GM19035 (cell line): ENCODE data around the gene PROSER3.
"Not testable (repeated sequence)": the region's sequence is repeated elsewhere in the genome, so short reads cannot be mapped to it uniquely, and the experiment has no call there.

ENCODE experiments used
- ATAC-seq: cut with Tn5 transposase; IDR thresholded peaks from one replicate; pipeline ENCODE4 v1.9.1; 2021; ENCODE audit not compliant: unreplicated experiment

PROSER3 gene

DNA sequence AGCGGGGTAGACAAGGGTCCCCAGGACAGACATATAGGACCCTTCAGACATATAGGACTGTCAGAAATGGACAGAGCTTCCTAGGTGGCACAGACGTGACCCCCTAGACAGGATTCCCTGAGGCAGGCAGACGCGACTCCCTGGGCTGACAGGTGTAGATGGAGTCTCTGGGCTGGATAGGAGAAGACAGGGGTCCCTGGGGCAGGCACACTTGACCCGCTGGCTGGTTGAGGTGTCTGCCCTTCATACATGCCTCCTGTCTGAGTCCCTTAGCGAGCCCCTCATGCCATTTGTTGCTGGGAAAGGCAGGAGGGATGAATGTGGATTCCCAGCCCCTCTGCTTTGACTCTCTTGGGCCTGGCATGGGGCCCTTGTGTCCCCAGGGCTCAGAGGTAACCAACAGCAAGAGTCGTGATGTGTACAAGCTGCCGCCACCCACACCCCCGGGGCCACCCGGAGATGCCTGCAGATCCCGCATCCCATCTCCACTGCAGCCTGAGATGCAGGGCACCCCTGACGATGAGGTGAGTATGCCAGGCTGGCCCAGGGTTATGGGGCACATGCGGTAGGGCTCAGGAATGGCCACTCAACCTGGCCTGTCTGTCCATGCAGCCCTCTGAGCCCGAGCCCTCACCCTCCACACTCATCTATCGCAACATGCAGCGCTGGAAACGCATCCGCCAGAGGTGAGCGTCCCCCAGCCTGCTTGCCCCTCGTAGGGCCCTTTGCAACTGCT, 4.2 kb upstream of the PROSER3 start:
- ATAC-seq: no peak

DNA sequence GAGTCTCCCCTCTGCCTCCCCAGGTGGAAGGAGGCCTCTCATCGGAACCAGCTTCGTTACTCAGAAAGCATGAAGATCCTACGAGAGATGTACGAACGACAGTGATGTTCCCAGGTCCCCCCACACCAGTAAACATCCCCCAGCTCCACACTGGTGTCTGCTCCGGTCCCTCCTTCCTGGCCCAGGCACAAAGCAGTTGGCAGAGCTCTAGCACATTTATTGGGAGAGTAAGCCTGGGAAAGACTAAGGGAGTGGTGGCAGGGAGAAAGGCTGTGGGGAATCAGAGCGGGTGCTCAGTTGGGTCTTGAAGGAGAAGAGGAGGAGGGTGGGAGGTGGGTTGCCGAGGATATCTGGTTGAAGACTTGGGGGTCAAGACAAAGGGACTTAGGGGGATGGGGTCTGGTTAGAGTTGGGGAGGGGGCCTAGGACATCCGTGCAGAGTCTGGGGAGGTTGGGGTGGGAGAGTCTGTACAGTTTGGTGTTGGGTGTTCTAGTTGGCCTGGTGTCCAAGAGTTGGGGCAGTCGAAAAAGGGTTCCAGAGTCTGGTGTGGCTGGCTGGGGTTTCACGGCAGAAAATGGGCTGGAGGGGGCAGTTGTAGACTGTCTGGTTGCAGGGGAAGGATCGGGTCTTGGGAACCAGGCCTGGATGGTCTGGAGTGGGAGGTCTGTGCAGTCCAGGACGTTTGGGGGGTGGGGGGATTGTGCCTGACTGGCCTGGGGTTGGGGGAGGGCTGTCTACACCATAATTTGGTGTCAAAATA, 3.4 kb upstream of the PROSER3 start:
- no peak for ATAC-seq

GRCh38 chr19:35755131-35755549, 2.8 kb upstream of the PROSER3 start:
- ATAC-seq: no peak

GRCh38 chr19:35755550-35756376, 2.2 kb upstream of the PROSER3 start:
- no peak for ATAC-seq

DNA sequence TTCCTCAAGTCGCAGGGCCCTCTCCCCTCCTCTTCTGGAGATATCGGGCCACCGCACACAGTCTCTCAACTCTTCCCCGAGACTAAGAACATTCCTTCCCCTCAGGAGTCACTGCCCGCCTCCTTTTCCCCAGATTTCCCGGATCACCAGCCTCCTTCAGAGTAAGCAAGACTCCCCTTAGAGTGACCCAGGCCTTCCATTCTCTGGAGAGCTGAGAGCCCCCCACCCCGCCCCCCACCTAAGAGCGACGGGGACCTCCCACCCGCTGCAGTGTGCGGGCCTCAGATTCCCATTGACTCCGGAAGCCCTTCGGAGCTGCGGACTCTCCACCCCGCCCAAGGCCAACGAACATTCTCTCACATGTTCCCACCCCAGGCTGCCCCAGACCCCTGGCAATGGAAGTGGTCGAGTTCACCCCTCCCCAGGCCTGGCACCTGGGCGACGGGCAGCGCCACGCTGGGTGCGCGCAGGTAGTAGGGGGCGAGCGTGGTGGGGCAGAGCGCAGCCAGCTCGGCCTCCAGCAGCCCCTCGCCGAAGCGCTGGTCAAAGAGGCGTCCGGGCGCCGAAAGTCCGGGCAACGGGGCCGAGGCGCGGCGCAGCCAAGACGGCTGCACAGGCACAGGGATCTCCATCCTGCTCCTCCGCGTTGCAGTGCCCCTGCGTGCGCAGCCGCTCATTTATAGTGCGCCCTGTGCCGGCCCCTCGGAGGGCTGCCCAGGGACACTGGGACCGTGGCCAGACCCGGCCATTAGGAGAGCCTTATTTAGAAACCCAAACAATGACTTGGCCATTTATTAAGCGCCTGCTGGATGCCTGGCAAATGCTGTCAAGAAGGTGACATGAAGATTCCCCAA, 1.4 kb upstream of the PROSER3 start, which contains the start of gene HSPB6:
TSS of gene HSPB6 (minus strand) at position 653 of the 854 bp plus-strand sequence. CDS start at position 632, 21 bp downstream.
- ATAC-seq: no peak

DNA sequence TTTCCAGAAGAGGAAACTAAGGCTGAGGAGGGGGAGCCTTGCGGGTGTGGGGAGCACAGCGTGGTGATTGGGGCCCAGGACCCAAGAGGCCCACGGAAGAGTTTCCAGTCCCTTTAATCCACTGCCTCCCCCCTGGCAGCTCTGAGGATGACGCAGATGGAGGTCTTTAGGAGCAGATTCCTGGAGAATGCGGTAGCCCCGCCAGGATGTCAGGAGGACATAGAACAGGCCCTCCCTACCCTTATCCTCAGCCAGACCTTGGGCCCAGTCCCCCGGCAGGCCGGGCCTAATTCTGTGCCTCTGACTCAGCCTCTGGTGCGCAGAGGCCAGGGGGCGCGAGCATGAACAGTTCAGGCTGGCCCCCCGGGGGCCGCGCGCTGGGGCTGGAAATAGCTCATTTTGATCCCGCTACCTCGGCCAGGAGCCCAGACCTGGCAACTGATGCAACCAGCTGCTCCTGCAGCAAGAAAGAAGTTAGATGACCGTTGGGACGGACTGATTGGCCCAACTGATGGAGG, 686 bp upstream of the PROSER3 start:
- no peak for ATAC-seq

- no peak for ATAC-seq
Measured at GRCh38 chr19:35759697-35760096, 1.7 kb downstream of the PROSER3 start.

GRCh38 chr19:35760711-35761349, 2.9 kb downstream of the PROSER3 start:
- ATAC-seq: no peak

GRCh38 chr19:35764432-35765315, 6.7 kb downstream of the PROSER3 start:
- ATAC-seq: no peak

DNA sequence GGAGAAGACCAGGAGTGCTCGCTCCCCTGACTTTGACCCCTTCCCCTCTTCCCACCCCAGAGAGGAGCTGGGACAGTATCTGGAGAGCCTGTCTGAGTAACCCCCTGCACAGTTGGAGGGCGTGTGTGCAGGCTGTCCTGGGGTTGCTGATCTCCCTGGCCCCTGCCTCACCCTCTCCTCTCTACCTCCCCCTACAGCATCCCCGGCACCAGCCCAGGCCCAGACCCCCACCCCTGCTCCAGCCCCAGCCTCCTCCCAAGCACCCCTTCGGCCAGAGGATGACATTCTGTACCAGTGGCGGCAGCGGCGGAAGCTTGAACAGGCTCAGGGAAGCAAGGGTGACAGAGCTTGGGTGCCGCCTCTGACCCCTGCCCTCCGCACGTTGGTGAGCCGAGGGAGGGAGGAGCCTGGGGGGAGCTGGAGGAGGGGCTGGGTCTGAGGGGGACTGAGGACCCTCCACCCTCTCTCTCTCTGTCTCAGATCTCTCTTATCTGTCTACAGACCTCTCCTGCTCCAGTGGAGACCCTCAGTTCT, 8.7 kb downstream of the PROSER3 start:
- no peak for ATAC-seq

DNA sequence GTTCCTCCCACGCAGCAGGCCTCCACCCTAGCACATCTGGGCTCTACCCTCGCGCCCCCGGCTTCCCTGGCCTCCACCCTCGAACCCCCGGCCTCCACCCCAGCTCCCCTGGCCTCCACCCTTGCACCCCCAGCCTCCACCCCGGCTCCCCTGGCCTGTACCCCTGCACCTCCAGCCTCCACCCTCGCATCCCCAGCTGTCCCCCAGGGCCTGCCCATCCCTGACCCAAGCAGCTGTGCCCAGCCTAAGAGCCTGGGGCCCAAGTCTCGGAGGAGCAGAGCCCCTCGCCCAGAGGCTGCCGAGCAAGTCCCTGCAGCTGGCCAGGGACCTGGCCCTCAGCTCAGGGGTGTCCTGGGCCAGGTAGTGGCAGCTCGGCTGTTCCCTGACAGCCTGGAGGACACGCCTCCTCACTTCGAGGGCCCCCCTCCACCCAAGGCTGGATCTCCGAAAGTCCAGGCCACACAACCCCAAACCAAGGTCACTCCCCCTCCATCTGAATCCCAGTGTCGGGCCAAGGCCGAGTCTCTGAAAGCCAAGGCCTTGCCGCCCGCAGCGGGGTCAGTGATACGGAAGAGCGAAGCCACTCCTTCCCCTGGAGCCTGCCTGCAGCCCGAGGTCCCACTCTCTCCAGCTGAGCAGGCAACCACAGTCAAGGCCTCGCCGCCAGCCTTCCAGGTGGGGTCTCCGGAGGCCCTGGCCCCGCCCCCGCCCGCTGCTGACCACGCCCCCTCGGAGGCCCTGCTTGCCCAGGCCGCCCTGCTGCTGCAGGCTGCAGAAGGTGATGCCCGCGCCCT, 9.5 kb downstream of the PROSER3 start:
- no peak for ATAC-seq

- no peak for ATAC-seq
Measured at GRCh38 chr19:35768082-35768421, 10.1 kb downstream of the PROSER3 start.

DNA sequence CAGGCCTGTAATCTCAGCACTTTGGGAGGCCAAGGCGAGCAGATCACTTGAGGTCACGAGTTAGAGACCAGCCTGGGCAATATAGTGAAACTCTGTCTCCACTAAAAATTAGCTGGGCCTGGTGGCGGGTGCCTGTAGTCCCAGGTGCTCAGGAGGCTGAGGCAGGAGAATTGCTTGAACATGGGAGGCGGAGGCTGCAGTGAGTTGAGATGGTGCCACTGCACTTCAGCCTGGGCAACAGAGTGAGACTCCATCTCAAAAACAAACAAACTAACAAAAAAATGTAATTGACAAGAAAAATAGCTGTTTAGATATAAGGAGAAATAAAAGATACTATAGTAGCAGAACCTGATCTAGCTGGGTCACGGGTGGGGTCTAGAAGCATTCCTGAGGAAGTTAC, 14.4 kb downstream of the PROSER3 start:
- ATAC-seq: not testable (repeated sequence)

- no peak for ATAC-seq
Measured at GRCh38 chr19:35773020-35773806, 15.2 kb downstream of the PROSER3 start.

- no peak for ATAC-seq
Measured at GRCh38 chr19:35774274-35775045, 16.5 kb downstream of the PROSER3 start.

DNA sequence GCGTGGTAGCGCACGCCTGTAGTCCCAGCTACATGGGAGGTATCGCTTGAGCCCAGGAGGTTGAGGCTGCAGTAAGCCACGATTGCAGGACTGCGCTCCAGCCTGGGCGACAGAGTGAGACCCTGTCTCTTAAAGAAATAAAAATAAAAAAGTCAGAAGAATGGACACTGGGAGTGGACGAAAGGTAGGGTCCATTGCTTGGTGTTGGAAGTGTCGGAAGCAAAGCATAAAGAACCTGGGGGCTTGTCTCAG, 17.0 kb downstream of the PROSER3 start:
- no peak for ATAC-seq
